Lung (tissue), 12 donors: ENCODE data around the gene DNASE2. TPM values are rescaled to one million over a fixed set of nuclear protein-coding genes. Genes with fewer than 3 reads are reported as not detected.

Experiments used
- ATAC-seq: fragments of 200-7000 bp; cut with Tn5 transposase; one replicate; pipeline ENCODE4 v1.9.1; 2020; ENCODE audit warnings: moderate number of reproducible peaks; ENCODE audit not compliant: insufficient read depth, low FRiP score
- DNase-seq, 3 donors: peaks; one replicate each; pipeline ENCODE4 v3.0.0-alpha.2; 2013 to 2017
- H3K27ac ChIP-seq, 2 donors: one replicate each; pipeline ENCODE4 v1.5.1; 2013; ENCODE audit warnings: mild to moderate bottlenecking in 2 of 2, moderate library complexity in 2 of 2, control low read depth in 1 of 2, inconsistent platforms in 1 of 2, low read depth in 1 of 2, low read length in 1 of 2
- H3K27me3 ChIP-seq, 3 donors: one replicate each; pipeline ENCODE4 v1.5.1; 2013; ENCODE audit warnings: low read length in 2 of 3; ENCODE audit not compliant: control insufficient read depth in 3 of 3, insufficient read depth in 3 of 3
- H3K36me3 ChIP-seq, 4 donors: one replicate each; pipeline ENCODE4 v1.5.1; 2013; ENCODE audit warnings: low read length in 4 of 4, mild to moderate bottlenecking in 1 of 4, moderate library complexity in 1 of 4; ENCODE audit not compliant: control insufficient read depth in 4 of 4, insufficient read depth in 4 of 4
- H3K4me1 ChIP-seq, 5 donors: one replicate each; pipeline ENCODE4 v1.5.1; 2013; ENCODE audit warnings: low read length in 5 of 5, mild to moderate bottlenecking in 2 of 5, moderate library complexity in 1 of 5; ENCODE audit not compliant: control insufficient read depth in 5 of 5, insufficient read depth in 5 of 5
- H3K4me3 ChIP-seq: one replicate; pipeline ENCODE4 v1.5.1; 2013; ENCODE audit warnings: mild to moderate bottlenecking, control low read depth, moderate library complexity
- H3K9ac ChIP-seq, 2 donors: one replicate each; pipeline ENCODE4 v1.5.1; 2013; ENCODE audit warnings: low read length in 2 of 2, control low read depth in 1 of 2; ENCODE audit not compliant: insufficient read depth in 1 of 2
- H3K9me3 ChIP-seq, 4 donors: one replicate each; pipeline ENCODE4 v1.5.1; 2013; ENCODE audit warnings: low read length in 3 of 4, mild to moderate bottlenecking in 1 of 4, moderate library complexity in 1 of 4; ENCODE audit not compliant: control insufficient read depth in 4 of 4, insufficient read depth in 3 of 4
- whole genome bisulfite sequencing, 2 donors: extraction: QIAGEN DNeasy Blood & Tissue Kit; methylation state at CpG; one replicate each; pipeline ENCODE4 v1.1.7; 2013; 5-methylcytosine and 5-hydroxymethylcytosine counted together
- polyA plus RNA-seq, 2 donors: library from polyadenylated mRNA; stranded (reverse); fragments of 200-250 nt; gene quantifications; one replicate each; pipeline ENCODE4 v1.2.1, GENCODE V29; 2013
- total RNA-seq, 2 donors: library from RNA; depleted of rRNA in 1 of 2; stranded (reverse); fragments of >200 nt in 1 of 2; gene quantifications; one replicate each; pipeline ENCODE4 v1.2.1, GENCODE V29; 2014 to 2021
- TF ChIP-seq, protein P1 (sequence below): IDR thresholded peaks from 2 replicates; pipeline ENCODE4 v1.5.1; 2012; ENCODE audit warnings: mild to moderate bottlenecking; ENCODE audit errors: control extremely low read depth, extremely low read depth
- donor health status: control.
- donor health status: control.
- donor health status: Bipolar disorder and iron deficiency.
- donor health status: healthy.
- donor health status: DM: yes; HTN: yes; CAD: no.

Gene DNASE2
- total and polyA plus RNA-seq, 4 donors = 31.2 to 72.3 (median 50.1) TPM

DNA sequence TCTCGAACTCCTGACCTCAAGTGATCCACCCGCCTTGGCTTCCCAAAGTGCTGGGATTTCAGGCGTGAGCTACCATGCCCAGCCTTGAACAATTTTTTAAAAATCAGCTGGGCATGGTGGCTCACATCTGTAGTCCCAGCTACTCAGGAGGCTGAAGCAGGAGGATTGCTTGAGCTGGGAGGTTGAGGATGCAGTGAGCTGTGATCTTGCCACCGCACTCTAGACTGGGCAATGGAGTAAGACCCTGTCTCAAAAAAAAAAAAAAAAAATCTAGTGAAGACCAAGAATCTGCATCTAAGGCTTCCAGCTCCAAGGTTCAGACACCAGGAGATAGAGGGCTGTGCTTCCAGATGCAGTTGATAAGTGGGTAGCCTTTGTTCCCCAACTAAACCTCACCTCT lies 17.1 kb downstream of the DNASE2 start:
- H3K27ac ChIP-seq = no peak overlapping the region
- DNase-seq (no peak), ATAC-seq (no peak)
- H3K9ac ChIP-seq = no peak overlapping the region
- H3K36me3 ChIP-seq = no peaks in the 10 kb centered on the region
- H3K4me3 ChIP-seq = no peak overlapping the region
- H3K9me3 ChIP-seq = peaks cover 0 to 1% (median 0%) of the 10 kb centered on the region in 4 donors
- TF ChIP-seq, protein P1, sequence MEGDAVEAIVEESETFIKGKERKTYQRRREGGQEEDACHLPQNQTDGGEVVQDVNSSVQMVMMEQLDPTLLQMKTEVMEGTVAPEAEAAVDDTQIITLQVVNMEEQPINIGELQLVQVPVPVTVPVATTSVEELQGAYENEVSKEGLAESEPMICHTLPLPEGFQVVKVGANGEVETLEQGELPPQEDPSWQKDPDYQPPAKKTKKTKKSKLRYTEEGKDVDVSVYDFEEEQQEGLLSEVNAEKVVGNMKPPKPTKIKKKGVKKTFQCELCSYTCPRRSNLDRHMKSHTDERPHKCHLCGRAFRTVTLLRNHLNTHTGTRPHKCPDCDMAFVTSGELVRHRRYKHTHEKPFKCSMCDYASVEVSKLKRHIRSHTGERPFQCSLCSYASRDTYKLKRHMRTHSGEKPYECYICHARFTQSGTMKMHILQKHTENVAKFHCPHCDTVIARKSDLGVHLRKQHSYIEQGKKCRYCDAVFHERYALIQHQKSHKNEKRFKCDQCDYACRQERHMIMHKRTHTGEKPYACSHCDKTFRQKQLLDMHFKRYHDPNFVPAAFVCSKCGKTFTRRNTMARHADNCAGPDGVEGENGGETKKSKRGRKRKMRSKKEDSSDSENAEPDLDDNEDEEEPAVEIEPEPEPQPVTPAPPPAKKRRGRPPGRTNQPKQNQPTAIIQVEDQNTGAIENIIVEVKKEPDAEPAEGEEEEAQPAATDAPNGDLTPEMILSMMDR = no peak
- no peaks in the 10 kb centered on the region for H3K27me3 ChIP-seq
- 91 to 93% methylated on average over 4 of the region's 4 CpGs for WGBS, 2 donors
- H3K4me1 ChIP-seq = peaks cover 0 to 9% (median 0%) of the 10 kb centered on the region in 5 donors

DNA sequence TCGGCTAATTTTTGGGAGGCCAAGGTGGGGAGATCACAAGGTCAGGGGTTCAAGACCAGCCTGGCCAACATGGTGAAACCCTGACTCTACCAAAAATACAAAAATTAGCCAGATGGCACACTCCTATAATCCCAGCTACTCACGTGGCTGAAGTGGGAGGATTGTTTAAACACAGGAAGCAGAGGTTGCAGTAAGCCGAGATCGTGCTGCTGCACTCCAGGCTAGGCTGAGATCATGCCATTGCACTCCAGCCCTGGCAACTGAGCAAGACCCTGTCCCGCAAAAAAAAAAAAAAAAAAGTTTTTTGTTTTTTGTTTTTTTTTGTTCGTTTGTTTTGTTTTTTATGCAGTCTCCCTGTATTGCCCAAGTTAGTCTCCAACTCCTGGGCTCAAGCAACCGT lies 21.7 kb downstream of the DNASE2 start:
- no peak overlapping the region for H3K27ac ChIP-seq
- TF ChIP-seq, protein P1 = no peak
- peaks cover 0 to 2% (median 0%) of the 10 kb centered on the region in 4 donors for H3K9me3 ChIP-seq
- no peaks in the 10 kb centered on the region for H3K36me3 ChIP-seq
- H3K9ac ChIP-seq = no peak overlapping the region
- 56 to 62% methylated on average over 7 of the region's 7 CpGs for WGBS, 2 donors
- ATAC-seq (no peak), DNase-seq (no peak)
- no peaks in the 10 kb centered on the region for H3K4me1 ChIP-seq
- H3K4me3 ChIP-seq = no peak overlapping the region
- H3K27me3 ChIP-seq = no peaks in the 10 kb centered on the region

DNA sequence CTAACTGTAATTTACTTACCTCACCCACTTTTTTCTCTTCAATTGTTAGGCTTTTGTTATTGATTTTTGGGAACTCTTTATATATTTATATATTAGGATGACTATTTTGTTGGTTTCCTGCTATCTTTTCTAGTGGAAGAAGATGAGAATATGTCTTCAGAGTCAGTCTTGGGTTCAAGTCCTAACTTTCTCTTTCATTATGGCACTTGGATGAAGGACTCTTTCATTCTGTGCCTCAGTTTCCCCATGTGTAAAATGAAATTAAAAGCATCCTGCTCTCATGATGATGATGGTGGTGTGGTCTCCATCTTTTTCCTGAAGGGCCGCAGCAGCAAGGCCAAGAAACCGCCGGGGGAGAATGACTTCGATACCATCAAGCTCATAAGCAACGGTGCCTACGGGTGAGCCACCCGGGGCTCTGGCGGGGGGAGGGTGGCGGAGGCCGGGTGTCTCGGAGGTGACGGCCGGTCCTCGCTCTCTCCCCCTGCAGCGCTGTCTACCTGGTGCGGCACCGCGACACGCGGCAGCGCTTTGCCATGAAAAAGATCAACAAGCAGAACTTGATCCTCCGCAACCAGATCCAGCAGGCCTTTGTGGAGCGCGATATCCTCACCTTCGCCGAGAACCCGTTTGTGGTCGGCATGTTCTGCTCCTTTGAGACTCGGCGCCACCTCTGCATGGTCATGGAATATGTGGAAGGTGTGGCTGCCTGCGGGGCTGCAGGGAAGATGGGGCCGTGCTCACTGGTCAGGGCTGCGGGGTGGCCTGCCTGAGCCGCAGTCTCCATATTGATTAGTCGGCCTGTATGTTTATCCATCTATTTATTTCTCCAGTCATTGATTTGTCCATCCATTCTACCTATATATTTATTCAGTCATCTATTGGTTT lies 23.0 kb downstream of the DNASE2 start:
- Histone ChIP-seq H3K27me3 (no peaks in the 10 kb centered on the region), H3K9ac (no peak overlapping the region), H3K4me1 (no peaks in the 10 kb centered on the region), H3K36me3 (no peaks in the 10 kb centered on the region), H3K4me3 (no peak overlapping the region), H3K9me3 (peaks cover 0 to 2% (median 0%) of the 10 kb centered on the region in 4 donors), H3K27ac (no peak overlapping the region)
- ATAC-seq (no peak), DNase-seq (no peak)
- 95% methylated on average over 35 of the region's 35 CpGs for WGBS, 2 donors
- TF ChIP-seq, protein P1 = no peak
